Measurements from ENCODE around the gene NAP1L4. TPM values are rescaled to one million over a fixed set of nuclear protein-coding genes. Genes with fewer than 3 reads are reported as not detected.

Gene NAP1L4
- total and polyA plus RNA-seq, 9 donors: 54.4 to 136 (median 102) TPM

DNA sequence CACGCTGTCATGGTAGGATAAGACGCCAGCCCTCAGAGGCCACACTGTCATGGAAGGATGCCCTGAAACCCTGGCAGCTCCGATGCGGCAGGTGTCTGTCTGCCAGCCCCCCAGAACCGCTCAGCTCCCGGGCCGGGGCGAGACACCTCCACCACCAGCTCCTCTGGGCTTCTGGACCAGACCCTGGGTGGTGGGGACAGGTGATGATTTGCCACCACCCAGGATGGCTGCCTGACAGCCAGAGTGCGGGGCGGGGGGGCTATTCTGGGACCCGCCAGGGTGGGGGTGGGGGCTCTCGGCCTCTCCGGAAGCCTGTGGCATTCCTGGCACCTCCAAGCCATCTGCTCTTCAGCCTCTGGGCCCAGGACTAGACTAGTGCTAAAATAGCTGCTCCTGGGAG lies 72.3 kb downstream of the NAP1L4 start:
- intact Hi-C loops (cut with DNase I): loop anchor here in 1 of 4 donors (10.0 kb wide), 1 partner anchor 715 kb away; no protein-coding TSS in a partner anchor
- Histone ChIP-seq H3K27me3 (no peaks in the 10 kb centered on the region), H3K9me3 (no peaks in the 10 kb centered on the region), H3K27ac (no peak overlapping the region), H3K4me1 (ENCODE audit: insufficient read depth) (no peaks in the 10 kb centered on the region), H3K36me3 (no peaks in the 10 kb centered on the region), H3K4me3 (no peak overlapping the region)
- no peak for DNase-seq
- 75 to 92% (median 86%) methylated on average over 5 to 13 of the region's 13 CpGs for WGBS, 3 donors
- TF ChIP-seq POLR2A (IDR thresholded peaks at IDR 0.05): no peak

DNA sequence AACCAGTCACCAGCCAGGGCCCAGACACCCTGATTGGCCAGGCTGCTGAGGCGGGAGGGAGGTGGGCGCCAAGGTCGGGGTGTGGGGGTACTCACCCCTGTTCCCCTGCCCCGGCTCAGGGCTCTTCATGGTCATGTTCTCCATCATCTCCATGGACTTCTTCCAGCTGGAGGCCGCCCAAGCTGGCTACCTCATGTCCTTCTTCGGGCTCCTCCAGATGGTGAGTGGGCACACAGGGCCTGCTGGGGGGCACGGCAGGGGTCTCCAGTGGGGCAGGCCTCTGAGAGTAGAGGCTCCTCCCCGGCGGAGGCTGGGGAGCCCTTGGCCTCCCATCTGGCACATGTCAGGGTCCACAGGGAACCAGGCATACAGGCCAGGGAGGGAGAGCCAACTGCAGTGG lies 72.9 kb downstream of the NAP1L4 start:
- 81 to 85% (median 82%) methylated on average over 9 of the region's 9 CpGs for WGBS, 3 donors
- DNase-seq: no peak
- no peaks in the 10 kb centered on the region for H3K9me3 ChIP-seq
- intact Hi-C loops (cut with DNase I): loop anchor here in 1 of 4 donors (10.0 kb wide), 1 partner anchor 714 kb away; no protein-coding TSS in a partner anchor
- no peak overlapping the region for H3K27ac ChIP-seq
- TF ChIP-seq, protein P1, sequence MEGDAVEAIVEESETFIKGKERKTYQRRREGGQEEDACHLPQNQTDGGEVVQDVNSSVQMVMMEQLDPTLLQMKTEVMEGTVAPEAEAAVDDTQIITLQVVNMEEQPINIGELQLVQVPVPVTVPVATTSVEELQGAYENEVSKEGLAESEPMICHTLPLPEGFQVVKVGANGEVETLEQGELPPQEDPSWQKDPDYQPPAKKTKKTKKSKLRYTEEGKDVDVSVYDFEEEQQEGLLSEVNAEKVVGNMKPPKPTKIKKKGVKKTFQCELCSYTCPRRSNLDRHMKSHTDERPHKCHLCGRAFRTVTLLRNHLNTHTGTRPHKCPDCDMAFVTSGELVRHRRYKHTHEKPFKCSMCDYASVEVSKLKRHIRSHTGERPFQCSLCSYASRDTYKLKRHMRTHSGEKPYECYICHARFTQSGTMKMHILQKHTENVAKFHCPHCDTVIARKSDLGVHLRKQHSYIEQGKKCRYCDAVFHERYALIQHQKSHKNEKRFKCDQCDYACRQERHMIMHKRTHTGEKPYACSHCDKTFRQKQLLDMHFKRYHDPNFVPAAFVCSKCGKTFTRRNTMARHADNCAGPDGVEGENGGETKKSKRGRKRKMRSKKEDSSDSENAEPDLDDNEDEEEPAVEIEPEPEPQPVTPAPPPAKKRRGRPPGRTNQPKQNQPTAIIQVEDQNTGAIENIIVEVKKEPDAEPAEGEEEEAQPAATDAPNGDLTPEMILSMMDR (IDR thresholded peaks at IDR 0.05): no peak
- TF ChIP-seq POLR2A (IDR thresholded peaks at IDR 0.05) (no peak), EP300 (IDR thresholded peaks at IDR 0.05) (no peak)
- H3K27me3 ChIP-seq: no peaks in the 10 kb centered on the region
- H3K4me3 ChIP-seq: no peak overlapping the region
- no peaks in the 10 kb centered on the region for H3K4me1 ChIP-seq (ENCODE audit: insufficient read depth)
- no peaks in the 10 kb centered on the region for H3K36me3 ChIP-seq

DNA sequence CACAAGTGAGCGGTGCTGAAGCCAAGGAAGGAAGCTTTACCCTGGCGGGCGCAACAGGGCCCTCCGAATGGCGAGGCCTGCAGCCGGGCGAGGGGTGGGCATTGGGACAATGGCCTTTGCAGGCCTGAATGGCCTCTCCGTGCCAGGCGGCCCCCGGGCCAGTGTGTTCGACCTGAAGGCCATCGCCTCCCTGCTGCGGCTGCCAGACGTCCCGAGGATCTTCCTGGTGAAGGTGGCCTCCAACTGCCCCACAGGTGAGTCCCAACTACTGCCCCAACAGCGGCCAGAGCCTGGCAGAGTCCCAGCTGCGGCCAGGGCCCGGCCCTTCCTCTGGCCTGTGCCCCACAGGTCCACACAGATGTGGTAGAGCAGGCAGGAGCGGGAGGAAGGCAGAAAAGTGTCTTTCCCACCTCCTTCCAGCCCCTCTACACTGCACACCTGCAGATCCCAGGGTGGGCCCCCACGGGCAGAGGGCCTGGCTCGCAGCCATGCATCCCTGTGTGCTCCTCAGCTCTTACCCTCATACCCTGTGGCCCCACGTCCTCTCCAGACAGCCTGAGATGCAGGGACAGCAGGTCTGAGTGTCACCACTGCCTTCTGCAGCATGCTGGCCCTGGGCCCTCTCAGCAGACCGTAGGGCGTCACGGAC lies 74.2 kb downstream of the NAP1L4 start:
- intact Hi-C loops (cut with DNase I): loop anchor here in 1 of 4 donors (10.0 kb wide), 1 partner anchor 713 kb away; no protein-coding TSS in a partner anchor
- Histone ChIP-seq H3K4me1 (ENCODE audit: insufficient read depth) (no peaks in the 10 kb centered on the region), H3K36me3 (no peaks in the 10 kb centered on the region), H3K4me3 (no peak overlapping the region), H3K27me3 (no peaks in the 10 kb centered on the region), H3K9me3 (no peaks in the 10 kb centered on the region), H3K27ac (no peak overlapping the region)
- DNase-seq: no peak
- 80 to 87% (median 83%) methylated on average over 16 to 25 of the region's 25 CpGs for WGBS, 3 donors
- TF ChIP-seq EP300 (IDR thresholded peaks at IDR 0.05): no peak
- TF ChIP-seq, protein P1 (IDR thresholded peaks at IDR 0.05): no peak
- no peak for TF ChIP-seq POLR2A (IDR thresholded peaks at IDR 0.05)

DNA sequence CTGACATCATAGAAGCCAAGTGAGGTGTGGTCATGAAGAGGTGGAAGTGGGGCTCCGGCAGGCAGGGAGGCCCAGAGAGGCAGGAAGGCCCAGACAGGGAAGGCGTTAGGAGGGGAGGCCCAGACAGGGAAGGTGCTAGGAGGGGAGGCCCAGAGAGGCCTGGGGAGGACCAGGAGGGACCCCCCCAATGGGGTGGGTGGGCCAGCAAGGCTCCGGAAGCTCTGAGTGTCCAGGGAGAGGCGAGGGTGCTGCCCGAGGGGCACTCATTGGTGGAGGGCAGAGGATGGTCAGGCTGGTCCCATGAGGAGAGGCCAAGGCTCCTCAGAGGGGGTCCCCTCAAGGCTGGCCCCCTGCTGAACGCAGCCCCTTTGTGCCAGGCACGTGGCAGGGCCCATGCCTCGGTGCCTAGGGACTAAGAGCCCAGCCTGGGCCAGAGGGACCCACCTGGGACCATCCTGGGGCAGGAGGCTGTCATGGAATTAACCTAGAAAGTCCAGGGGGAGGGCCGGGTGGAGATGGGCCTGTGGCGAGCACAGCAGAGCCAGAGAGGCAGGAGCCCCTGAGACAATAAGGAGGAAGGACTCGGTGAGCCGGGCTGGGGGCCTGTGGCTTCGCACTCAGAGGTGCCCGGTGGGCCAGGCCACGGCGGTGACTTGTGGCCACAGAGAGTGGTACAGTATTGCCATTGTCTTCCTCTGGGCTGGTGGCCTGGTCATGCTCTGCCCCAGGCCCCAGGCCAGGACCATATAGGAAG lies 75.1 kb downstream of the NAP1L4 start:
- Histone ChIP-seq H3K9me3 (no peaks in the 10 kb centered on the region), H3K27me3 (no peaks in the 10 kb centered on the region), H3K4me3 (no peak overlapping the region), H3K4me1 (ENCODE audit: insufficient read depth) (no peaks in the 10 kb centered on the region), H3K27ac (no peak overlapping the region), H3K36me3 (no peaks in the 10 kb centered on the region)
- TF ChIP-seq EP300 (IDR thresholded peaks at IDR 0.05): no peak
- TF ChIP-seq POLR2A (IDR thresholded peaks at IDR 0.05): no peak
- TF ChIP-seq, protein P1 (IDR thresholded peaks at IDR 0.05): no peak
- WGBS, 3 donors: 84 to 91% (median 89%) methylated on average over 16 of the region's 16 CpGs
- no peak for DNase-seq
- intact Hi-C loops (cut with DNase I): loop anchor here in 1 of 4 donors (10.0 kb wide), 1 partner anchor 712 kb away; no protein-coding TSS in a partner anchor
